ENCODE data around the gene XPC. TPM values are rescaled to one million over a fixed set of nuclear protein-coding genes. Genes with fewer than 3 reads are reported as not detected.

XPC gene
- total RNA-seq, 2 donors from 2014 or later, result 41.1 to 53.2 TPM

DNA sequence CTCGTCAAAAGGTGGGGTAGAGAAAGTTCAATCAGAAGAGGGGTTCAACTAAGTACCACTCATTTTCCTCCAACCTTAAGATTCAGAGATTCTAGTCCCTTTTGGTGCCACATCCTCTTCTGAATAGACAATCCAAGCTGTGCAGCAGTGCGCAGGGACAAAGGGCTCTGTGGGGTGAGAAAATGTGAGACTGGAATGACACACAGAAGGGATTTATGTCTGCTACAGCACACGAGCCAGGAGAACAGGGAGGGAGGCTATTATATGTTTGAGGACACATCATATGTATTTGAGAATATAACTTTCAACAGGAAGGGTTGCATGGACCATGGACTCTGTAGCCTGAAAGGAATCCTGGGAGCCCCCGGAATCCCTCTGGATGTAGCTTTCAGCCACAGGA lies 33.2 kb upstream of the XPC start:
- Histone ChIP-seq H3K27ac (no peak overlapping the region), H3K9me3 (no peaks in the 10 kb centered on the region), H3K36me3 (no peaks in the 10 kb centered on the region), H3K27me3 (replicated peaks; ENCODE audit: insufficient read depth) (no peaks in the 10 kb centered on the region), H3K4me3 (no peak overlapping the region), H3K4me1 (replicated peaks) (no peaks in the 10 kb centered on the region)
- intact Hi-C loops (cut with DNase I), result no loop called here
- no peak for TF ChIP-seq POLR2A (IDR thresholded peaks at IDR 0.05)
- no peak for TF ChIP-seq CTCF (IDR thresholded peaks at IDR 0.05)
- no peak for TF ChIP-seq POLR2AphosphoS5 (IDR thresholded peaks at IDR 0.05)
- WGBS, result 72% methylated on average over 4 of the region's 4 CpGs
- DNase-seq (ENCODE audit: low spot score), result no peak

DNA sequence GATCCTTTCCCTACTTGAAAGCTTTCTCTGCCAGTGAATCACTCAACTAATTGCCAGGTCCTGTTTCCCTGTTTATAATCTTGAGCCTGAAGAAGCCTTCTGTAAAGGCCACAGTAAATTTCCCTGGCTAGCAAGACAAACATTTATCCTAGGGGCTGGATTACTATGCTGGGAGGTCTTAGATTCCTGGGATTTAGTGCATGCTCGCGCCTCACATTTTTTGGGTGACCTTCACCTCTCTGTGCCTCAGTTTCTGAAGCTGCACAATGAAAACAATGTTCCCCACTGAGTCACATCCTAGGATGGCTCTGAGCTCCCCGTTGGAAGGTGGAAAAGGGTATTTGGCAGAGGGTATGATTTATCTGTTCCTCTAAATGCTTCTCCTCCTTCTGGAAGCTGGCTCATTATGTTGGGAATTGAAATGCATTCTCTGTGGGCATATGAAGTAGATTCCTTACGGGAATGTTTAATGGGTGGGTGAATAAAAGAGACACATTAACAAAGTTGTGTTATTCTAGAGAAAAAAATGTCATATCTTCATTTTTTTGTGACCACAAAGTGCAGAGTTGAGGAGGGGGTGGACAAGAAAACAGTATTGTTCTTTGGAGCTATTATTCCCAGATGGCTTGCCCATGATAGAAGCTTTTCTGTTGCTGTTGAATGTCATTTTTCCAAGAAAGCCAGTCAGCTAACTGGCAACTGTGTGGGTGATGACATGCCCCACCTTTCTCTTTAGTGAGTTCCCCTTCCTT lies 32.6 kb upstream of the XPC start:
- no peak overlapping the region for H3K27ac ChIP-seq
- 65% methylated on average over 4 of the region's 4 CpGs for WGBS
- no peaks in the 10 kb centered on the region for H3K27me3 ChIP-seq (replicated peaks; ENCODE audit: insufficient read depth)
- intact Hi-C loops (cut with DNase I), result no loop called here
- H3K9me3 ChIP-seq, result no peaks in the 10 kb centered on the region
- H3K4me3 ChIP-seq, result no peak overlapping the region
- H3K36me3 ChIP-seq, result no peaks in the 10 kb centered on the region
- TF ChIP-seq POLR2A (IDR thresholded peaks at IDR 0.05), result no peak
- TF ChIP-seq POLR2AphosphoS5 (IDR thresholded peaks at IDR 0.05), result no peak
- TF ChIP-seq CTCF (IDR thresholded peaks at IDR 0.05), result no peak
- no peaks in the 10 kb centered on the region for H3K4me1 ChIP-seq (replicated peaks)
- DNase-seq (ENCODE audit: low spot score), result no peak

DNA sequence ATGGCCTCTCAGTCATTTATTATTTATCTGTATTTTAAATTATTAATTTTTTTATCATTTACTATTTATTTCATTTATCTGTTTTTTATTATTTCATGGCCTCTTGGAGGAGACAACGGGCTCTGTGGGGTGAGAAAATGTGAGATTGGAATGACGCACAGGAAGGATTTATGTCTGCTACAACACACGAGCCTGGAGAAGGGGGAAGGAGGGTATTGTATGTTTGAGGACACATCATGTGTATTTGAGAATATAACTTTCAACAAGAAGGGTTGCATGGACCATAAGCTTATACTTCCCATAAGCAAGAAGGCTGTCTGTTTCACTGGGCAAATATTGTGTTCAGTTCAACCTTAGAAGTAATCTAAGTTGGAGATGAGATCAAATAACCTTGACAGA lies 31.9 kb upstream of the XPC start:
- no peak overlapping the region for H3K27ac ChIP-seq
- no peak for DNase-seq (ENCODE audit: low spot score)

GRCh38 chr3:14209581-14210289 lies 31.3 kb upstream of the XPC start:
- Histone ChIP-seq H3K9me3 (no peaks in the 10 kb centered on the region), H3K4me3 (no peak overlapping the region), H3K36me3 (no peaks in the 10 kb centered on the region), H3K27ac (no peak overlapping the region), H3K27me3 (replicated peaks; ENCODE audit: insufficient read depth) (no peaks in the 10 kb centered on the region), H3K4me1 (replicated peaks) (peaks cover under 1% of the 10 kb centered on the region)
- no peak for TF ChIP-seq CTCF (IDR thresholded peaks at IDR 0.05)
- no peak for TF ChIP-seq POLR2AphosphoS5 (IDR thresholded peaks at IDR 0.05)
- no peak for TF ChIP-seq POLR2A (IDR thresholded peaks at IDR 0.05)
- DNase-seq (ENCODE audit: low spot score), result no peak
- WGBS, result 59% methylated on average over 14 of the region's 14 CpGs
- intact Hi-C loops (cut with DNase I), result no loop called here

More for the DNA sequence above, 31.9 kb upstream of the XPC start:
- WGBS, result 54% methylated on average over 3 of the region's 3 CpGs
- TF ChIP-seq CTCF (IDR thresholded peaks at IDR 0.05) (no peak), POLR2AphosphoS5 (IDR thresholded peaks at IDR 0.05) (no peak), POLR2A (IDR thresholded peaks at IDR 0.05) (no peak)
- Histone ChIP-seq H3K4me3 (no peak overlapping the region), H3K9me3 (no peaks in the 10 kb centered on the region), H3K27me3 (replicated peaks; ENCODE audit: insufficient read depth) (no peaks in the 10 kb centered on the region), H3K4me1 (replicated peaks) (no peaks in the 10 kb centered on the region), H3K36me3 (no peaks in the 10 kb centered on the region)
- intact Hi-C loops (cut with DNase I), result no loop called here
